HEK293 (cell line): ENCODE measurements around the gene TNS4.

Source experiments
- CTCF ChIA-PET: fragments of 350-600 bp; formaldehyde crosslinking; extraction: SDS; loops from one replicate; lab custom pipeline; 2021; ENCODE audit warnings: antibody characterized with exemption; lab: Yijun Ruan, JAX
- POLR2A ChIA-PET: fragments of 300-600 bp; formaldehyde crosslinking; extraction: SDS; loops from one replicate; lab custom pipeline; 2020; ENCODE audit warnings: antibody characterized with exemption, inconsistent platforms; lab: Yijun Ruan, JAX
- H3K27ac ChIP-seq: fragments of 200-500 bp; sonication (Bioruptor generic); 2 replicates; pipeline ENCODE4 v1.5.1; 2014; ENCODE audit warnings: low read depth, low read length, control low read depth, inconsistent platforms; ENCODE audit errors: extremely low read depth
- H3K36me3 ChIP-seq, 2 experiments: fragments of 200-500 bp in 1 of 2; sonication (Bioruptor generic) in 1 of 2; 1 replicate in 1 of 2; 2 replicates in 1 of 2; pipeline ENCODE4 v1.5.1; 2014 to 2017; ENCODE audit warnings: inconsistent platforms in 2 of 2, low read length in 2 of 2; ENCODE audit not compliant: control insufficient read depth in 2 of 2, insufficient read depth in 1 of 2
- H3K4me1 ChIP-seq: fragments of 200-500 bp; sonication (Bioruptor generic); 2 replicates; pipeline ENCODE4 v1.5.1; 2014; ENCODE audit warnings: mild to moderate bottlenecking, low read length, inconsistent platforms; ENCODE audit not compliant: control insufficient read depth, insufficient read depth
- H3K4me3 ChIP-seq: 2 replicates; pipeline ENCODE4 v1.5.1; 2011; ENCODE audit warnings: low read depth, mild to moderate bottlenecking, control low read depth, low read length, moderate library complexity
- H3K9me3 ChIP-seq: fragments of 200-500 bp; sonication (Bioruptor generic); 2 replicates; pipeline ENCODE4 v1.5.1; 2014; ENCODE audit warnings: low read depth, low read length, inconsistent platforms; ENCODE audit not compliant: control insufficient read depth, insufficient read depth
- FEZF1 ChIP-seq: fragments of 450-650 bp; formaldehyde crosslinking; IDR thresholded peaks from 2 replicates; pipeline ENCODE4 v1.5.1; 2016; ENCODE audit warnings: missing biosample characterization, missing genetic modification characterization
- ZBTB17 ChIP-seq: fragments of 450-650 bp; formaldehyde crosslinking; IDR thresholded peaks from 2 replicates; pipeline ENCODE4 v1.5.1; 2016; ENCODE audit warnings: missing biosample characterization, missing genetic modification characterization
- ZNF114 ChIP-seq: fragments of 450-650 bp; formaldehyde crosslinking; IDR thresholded peaks from 2 replicates; pipeline ENCODE4 v1.5.0; 2017; ENCODE audit warnings: missing biosample characterization, missing genetic modification characterization
- ZNF354C ChIP-seq: fragments of 450-650 bp; formaldehyde crosslinking; IDR thresholded peaks from 2 replicates; pipeline ENCODE4 v1.5.1; 2016; ENCODE audit warnings: missing biosample characterization, missing genetic modification characterization, low read depth, borderline replicate concordance
- ZNF423 ChIP-seq: fragments of 450-650 bp; formaldehyde crosslinking; IDR thresholded peaks from 2 replicates; pipeline ENCODE4 v1.5.1; 2016; ENCODE audit warnings: missing biosample characterization, missing genetic modification characterization
- ZNF610 ChIP-seq: fragments of 450-650 bp; formaldehyde crosslinking; IDR thresholded peaks from 2 replicates; pipeline ENCODE4 v1.5.1; 2016; ENCODE audit warnings: missing biosample characterization, missing genetic modification characterization, borderline replicate concordance
- ZNF624 ChIP-seq: fragments of 450-650 bp; formaldehyde crosslinking; IDR thresholded peaks from 2 replicates; pipeline ENCODE4 v1.5.1; 2017; ENCODE audit warnings: missing biosample characterization, missing genetic modification characterization
- ZNF658 ChIP-seq: fragments of 450-650 bp; formaldehyde crosslinking; IDR thresholded peaks from 2 replicates; pipeline ENCODE4; 2016; ENCODE audit warnings: missing biosample characterization, missing genetic modification characterization
- ZNF777 ChIP-seq: fragments of 450-650 bp; formaldehyde crosslinking; IDR thresholded peaks from 2 replicates; pipeline ENCODE4 v1.5.1; 2017; ENCODE audit warnings: missing biosample characterization, missing genetic modification characterization, borderline replicate concordance
- TF ChIP-seq, protein P1 (sequence below): fragments of 450-650 bp; formaldehyde crosslinking; IDR thresholded peaks from 2 replicates; pipeline ENCODE4 v1.5.1; 2017; ENCODE audit warnings: missing biosample characterization, missing genetic modification characterization
- TF ChIP-seq, protein P2 (sequence below): fragments of 450-650 bp; formaldehyde crosslinking; conservative IDR thresholded peaks from 2 replicates; pipeline ENCODE4 v1.5.1; 2016; ENCODE audit warnings: low read depth, missing biosample characterization, missing genetic modification characterization
- TF ChIP-seq, protein P3 (sequence below): fragments of 450-650 bp; formaldehyde crosslinking; IDR thresholded peaks from 2 replicates; pipeline ENCODE4 v1.5.1; 2016; ENCODE audit warnings: missing biosample characterization, missing genetic modification characterization
- TF ChIP-seq, protein P4 (sequence below): fragments of 450-650 bp; formaldehyde crosslinking; IDR thresholded peaks from 2 replicates; pipeline ENCODE4 v1.5.1; 2016; ENCODE audit warnings: missing biosample characterization, missing genetic modification characterization
- TF ChIP-seq, protein P5 (sequence below): fragments of 450-650 bp; formaldehyde crosslinking; IDR thresholded peaks from 2 replicates; pipeline ENCODE4 v1.5.1; 2016; ENCODE audit warnings: missing biosample characterization, missing genetic modification characterization
- TF ChIP-seq, protein P6 (sequence below): fragments of 450-650 bp; formaldehyde crosslinking; IDR thresholded peaks from 2 replicates; pipeline ENCODE4 v1.5.1; 2016; ENCODE audit warnings: missing biosample characterization, missing genetic modification characterization
- TF ChIP-seq, protein P7 (sequence below): fragments of 450-650 bp; IDR thresholded peaks from 2 replicates; pipeline ENCODE4 v1.5.1; 2018; ENCODE audit warnings: missing biosample characterization, missing genetic modification characterization
- TF ChIP-seq, protein P8 (sequence below): fragments of 450-650 bp; formaldehyde crosslinking; IDR thresholded peaks from 2 replicates; pipeline ENCODE4 v1.5.1; 2016; ENCODE audit warnings: missing biosample characterization, missing genetic modification characterization

Gene TNS4

DNA sequence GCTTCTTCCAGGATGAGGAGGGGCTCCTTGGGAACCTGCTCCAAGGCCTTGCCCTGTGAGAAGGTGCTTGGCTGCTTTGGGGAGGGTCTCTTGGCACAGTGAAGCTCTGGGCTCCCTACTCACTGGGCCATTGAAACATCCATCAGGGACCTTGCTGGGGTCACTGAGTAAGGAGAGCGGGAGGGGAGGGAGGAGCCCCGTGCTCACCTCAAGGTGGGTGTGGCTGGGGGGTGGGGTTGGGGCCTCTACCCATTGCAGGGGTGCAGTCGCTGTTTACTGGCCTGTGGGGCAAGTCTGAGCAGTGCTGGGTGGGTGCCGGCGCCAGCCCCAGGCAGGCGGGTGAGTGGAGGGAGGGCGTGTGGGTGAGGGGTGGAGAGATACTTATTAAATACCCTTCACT lies 9.9 kb downstream of the TNS4 start (continued):
- TF ChIP-seq, protein P1, sequence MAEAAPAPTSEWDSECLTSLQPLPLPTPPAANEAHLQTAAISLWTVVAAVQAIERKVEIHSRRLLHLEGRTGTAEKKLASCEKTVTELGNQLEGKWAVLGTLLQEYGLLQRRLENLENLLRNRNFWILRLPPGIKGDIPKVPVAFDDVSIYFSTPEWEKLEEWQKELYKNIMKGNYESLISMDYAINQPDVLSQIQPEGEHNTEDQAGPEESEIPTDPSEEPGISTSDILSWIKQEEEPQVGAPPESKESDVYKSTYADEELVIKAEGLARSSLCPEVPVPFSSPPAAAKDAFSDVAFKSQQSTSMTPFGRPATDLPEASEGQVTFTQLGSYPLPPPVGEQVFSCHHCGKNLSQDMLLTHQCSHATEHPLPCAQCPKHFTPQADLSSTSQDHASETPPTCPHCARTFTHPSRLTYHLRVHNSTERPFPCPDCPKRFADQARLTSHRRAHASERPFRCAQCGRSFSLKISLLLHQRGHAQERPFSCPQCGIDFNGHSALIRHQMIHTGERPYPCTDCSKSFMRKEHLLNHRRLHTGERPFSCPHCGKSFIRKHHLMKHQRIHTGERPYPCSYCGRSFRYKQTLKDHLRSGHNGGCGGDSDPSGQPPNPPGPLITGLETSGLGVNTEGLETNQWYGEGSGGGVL (tag by site-specific recombination) = no peak
- TF ChIP-seq ZNF354C (tag by site-specific recombination) (no peak), ZNF610 (no peak), FEZF1 (tag by site-specific recombination) (no peak), ZNF423 (no peak), ZNF658 (no peak), ZBTB17 (tag by site-specific recombination) (no peak), ZNF114 (tag by site-specific recombination) (no peak)
- TF ChIP-seq, protein P2, sequence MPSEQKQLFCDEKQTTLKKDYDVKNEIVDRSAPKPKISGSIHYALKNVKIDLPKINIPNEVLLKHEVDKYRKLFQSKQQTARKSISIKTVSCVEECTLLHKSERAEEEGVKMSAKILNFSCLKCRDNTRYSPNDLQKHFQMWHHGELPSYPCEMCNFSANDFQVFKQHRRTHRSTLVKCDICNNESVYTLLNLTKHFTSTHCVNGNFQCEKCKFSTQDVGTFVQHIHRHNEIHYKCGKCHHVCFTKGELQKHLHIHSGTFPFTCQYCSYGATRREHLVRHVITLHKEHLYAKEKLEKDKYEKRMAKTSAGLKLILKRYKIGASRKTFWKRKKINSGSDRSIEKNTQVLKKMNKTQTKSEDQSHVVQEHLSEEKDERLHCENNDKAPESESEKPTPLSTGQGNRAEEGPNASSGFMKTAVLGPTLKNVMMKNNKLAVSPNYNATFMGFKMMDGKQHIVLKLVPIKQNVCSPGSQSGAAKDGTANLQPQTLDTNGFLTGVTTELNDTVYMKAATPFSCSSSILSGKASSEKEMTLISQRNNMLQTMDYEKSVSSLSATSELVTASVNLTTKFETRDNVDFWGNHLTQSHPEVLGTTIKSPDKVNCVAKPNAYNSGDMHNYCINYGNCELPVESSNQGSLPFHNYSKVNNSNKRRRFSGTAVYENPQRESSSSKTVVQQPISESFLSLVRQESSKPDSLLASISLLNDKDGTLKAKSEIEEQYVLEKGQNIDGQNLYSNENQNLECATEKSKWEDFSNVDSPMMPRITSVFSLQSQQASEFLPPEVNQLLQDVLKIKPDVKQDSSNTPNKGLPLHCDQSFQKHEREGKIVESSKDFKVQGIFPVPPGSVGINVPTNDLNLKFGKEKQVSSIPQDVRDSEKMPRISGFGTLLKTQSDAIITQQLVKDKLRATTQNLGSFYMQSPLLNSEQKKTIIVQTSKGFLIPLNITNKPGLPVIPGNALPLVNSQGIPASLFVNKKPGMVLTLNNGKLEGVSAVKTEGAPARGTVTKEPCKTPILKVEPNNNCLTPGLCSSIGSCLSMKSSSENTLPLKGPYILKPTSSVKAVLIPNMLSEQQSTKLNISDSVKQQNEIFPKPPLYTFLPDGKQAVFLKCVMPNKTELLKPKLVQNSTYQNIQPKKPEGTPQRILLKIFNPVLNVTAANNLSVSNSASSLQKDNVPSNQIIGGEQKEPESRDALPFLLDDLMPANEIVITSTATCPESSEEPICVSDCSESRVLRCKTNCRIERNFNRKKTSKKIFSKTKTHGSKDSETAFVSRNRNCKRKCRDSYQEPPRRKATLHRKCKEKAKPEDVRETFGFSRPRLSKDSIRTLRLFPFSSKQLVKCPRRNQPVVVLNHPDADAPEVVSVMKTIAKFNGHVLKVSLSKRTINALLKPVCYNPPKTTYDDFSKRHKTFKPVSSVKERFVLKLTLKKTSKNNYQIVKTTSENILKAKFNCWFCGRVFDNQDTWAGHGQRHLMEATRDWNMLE = no peak
- TF ChIP-seq, protein P3, sequence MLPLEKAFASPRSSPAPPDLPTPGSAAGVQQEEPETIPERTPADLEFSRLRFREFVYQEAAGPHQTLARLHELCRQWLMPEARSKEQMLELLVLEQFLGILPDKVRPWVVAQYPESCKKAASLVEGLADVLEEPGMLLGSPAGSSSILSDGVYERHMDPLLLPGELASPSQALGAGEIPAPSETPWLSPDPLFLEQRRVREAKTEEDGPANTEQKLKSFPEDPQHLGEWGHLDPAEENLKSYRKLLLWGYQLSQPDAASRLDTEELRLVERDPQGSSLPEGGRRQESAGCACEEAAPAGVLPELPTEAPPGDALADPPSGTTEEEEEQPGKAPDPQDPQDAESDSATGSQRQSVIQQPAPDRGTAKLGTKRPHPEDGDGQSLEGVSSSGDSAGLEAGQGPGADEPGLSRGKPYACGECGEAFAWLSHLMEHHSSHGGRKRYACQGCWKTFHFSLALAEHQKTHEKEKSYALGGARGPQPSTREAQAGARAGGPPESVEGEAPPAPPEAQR (tag by site-specific recombination) = no peak
- TF ChIP-seq, protein P4, sequence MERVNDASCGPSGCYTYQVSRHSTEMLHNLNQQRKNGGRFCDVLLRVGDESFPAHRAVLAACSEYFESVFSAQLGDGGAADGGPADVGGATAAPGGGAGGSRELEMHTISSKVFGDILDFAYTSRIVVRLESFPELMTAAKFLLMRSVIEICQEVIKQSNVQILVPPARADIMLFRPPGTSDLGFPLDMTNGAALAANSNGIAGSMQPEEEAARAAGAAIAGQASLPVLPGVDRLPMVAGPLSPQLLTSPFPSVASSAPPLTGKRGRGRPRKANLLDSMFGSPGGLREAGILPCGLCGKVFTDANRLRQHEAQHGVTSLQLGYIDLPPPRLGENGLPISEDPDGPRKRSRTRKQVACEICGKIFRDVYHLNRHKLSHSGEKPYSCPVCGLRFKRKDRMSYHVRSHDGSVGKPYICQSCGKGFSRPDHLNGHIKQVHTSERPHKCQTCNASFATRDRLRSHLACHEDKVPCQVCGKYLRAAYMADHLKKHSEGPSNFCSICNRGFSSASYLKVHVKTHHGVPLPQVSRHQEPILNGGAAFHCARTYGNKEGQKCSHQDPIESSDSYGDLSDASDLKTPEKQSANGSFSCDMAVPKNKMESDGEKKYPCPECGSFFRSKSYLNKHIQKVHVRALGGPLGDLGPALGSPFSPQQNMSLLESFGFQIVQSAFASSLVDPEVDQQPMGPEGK (tag by site-specific recombination) = no peak
- TF ChIP-seq, protein P5, sequence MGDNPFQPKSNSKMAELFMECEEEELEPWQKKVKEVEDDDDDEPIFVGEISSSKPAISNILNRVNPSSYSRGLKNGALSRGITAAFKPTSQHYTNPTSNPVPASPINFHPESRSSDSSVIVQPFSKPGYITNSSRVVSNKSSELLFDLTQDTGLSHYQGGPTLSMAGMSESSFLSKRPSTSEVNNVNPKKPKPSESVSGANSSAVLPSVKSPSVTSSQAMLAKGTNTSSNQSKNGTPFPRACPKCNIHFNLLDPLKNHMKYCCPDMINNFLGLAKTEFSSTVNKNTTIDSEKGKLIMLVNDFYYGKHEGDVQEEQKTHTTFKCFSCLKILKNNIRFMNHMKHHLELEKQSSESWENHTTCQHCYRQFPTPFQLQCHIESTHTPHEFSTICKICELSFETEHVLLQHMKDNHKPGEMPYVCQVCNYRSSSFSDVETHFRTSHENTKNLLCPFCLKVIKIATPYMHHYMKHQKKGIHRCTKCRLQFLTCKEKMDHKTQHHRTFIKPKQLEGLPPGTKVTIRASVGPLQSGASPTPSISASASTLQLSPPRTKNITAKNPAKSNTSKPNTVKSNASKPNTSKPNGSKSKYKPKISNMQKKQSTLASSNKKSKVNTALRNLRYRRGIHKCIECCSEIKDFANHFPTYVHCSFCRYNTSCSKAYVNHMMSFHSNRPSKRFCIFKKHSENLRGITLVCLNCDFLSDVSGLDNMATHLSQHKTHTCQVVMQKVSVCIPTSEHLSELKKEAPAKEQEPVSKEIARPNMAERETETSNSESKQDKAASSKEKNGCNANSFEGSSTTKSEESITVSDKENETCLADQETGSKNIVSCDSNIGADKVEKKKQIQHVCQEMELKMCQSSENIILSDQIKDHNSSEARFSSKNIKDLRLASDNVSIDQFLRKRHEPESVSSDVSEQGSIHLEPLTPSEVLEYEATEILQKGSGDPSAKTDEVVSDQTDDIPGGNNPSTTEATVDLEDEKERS (tag by site-specific recombination) = no peak

DNA sequence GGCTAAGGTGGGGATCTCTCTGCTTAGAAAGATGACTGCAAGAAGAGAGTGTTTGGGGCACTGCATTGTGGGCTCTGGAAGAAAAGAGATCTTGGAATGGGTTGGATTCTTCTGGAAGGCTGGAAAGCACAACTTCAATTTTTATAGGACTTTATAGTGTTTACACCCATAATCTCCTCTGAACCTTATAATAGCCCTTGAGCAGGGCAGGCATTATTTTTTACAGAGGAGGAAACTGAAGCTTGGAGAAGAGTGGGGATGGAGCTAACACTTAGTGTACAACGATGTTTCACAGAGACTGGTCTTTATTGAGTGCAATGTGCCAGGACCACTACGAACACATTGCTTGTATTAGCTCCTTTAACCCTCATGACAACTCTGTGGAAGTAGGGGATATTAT lies 10.4 kb downstream of the TNS4 start:
- Histone ChIP-seq H3K27ac (no peak overlapping the region), H3K36me3 (no peaks in the 10 kb centered on the region), H3K4me1 (peaks cover 11% of the 10 kb centered on the region), H3K9me3 (no peaks in the 10 kb centered on the region), H3K4me3 (no peak overlapping the region)
- ChIA-PET POLR2A (interaction anchor here (1.0 to 1.6 kb wide), 4 partner anchors 7 to 73 kb away, joined by 3 to 13 read pairs (median 6); partner anchors contain the start of gene TOP2A), CTCF (interaction anchor here (1.1 to 2.0 kb wide), 6 partner anchors 14 to 137 kb away, joined by 3 to 11 read pairs (median 5); no protein-coding TSS in a partner anchor)
- TF ChIP-seq, protein P6, sequence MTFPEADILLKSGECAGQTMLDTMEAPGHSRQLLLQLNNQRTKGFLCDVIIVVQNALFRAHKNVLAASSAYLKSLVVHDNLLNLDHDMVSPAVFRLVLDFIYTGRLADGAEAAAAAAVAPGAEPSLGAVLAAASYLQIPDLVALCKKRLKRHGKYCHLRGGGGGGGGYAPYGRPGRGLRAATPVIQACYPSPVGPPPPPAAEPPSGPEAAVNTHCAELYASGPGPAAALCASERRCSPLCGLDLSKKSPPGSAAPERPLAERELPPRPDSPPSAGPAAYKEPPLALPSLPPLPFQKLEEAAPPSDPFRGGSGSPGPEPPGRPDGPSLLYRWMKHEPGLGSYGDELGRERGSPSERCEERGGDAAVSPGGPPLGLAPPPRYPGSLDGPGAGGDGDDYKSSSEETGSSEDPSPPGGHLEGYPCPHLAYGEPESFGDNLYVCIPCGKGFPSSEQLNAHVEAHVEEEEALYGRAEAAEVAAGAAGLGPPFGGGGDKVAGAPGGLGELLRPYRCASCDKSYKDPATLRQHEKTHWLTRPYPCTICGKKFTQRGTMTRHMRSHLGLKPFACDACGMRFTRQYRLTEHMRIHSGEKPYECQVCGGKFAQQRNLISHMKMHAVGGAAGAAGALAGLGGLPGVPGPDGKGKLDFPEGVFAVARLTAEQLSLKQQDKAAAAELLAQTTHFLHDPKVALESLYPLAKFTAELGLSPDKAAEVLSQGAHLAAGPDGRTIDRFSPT (tag by site-specific recombination) = no peak
- TF ChIP-seq ZNF777 (no peak), ZNF624 (tag by site-specific recombination) (no peak)
- TF ChIP-seq, protein P7, sequence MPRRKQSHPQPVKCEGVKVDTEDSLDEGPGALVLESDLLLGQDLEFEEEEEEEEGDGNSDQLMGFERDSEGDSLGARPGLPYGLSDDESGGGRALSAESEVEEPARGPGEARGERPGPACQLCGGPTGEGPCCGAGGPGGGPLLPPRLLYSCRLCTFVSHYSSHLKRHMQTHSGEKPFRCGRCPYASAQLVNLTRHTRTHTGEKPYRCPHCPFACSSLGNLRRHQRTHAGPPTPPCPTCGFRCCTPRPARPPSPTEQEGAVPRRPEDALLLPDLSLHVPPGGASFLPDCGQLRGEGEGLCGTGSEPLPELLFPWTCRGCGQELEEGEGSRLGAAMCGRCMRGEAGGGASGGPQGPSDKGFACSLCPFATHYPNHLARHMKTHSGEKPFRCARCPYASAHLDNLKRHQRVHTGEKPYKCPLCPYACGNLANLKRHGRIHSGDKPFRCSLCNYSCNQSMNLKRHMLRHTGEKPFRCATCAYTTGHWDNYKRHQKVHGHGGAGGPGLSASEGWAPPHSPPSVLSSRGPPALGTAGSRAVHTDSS (tag by site-specific recombination) = no peak
- TF ChIP-seq, protein P8, sequence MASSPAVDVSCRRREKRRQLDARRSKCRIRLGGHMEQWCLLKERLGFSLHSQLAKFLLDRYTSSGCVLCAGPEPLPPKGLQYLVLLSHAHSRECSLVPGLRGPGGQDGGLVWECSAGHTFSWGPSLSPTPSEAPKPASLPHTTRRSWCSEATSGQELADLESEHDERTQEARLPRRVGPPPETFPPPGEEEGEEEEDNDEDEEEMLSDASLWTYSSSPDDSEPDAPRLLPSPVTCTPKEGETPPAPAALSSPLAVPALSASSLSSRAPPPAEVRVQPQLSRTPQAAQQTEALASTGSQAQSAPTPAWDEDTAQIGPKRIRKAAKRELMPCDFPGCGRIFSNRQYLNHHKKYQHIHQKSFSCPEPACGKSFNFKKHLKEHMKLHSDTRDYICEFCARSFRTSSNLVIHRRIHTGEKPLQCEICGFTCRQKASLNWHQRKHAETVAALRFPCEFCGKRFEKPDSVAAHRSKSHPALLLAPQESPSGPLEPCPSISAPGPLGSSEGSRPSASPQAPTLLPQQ (tag by site-specific recombination) = no peak
